GM12878 (cell line): Measurements from ENCODE around the gene RAD51B. TPM values are rescaled to one million over a fixed set of nuclear protein-coding genes. Genes with fewer than 3 reads are reported as not detected.

Experiments used
- BHLHE40 ChIP-seq, 2 experiments: fragments of 450-650 bp in 1 of 2; IDR thresholded peaks; 2 replicates each; pipeline ENCODE4 v1.6.1; 2011 to 2017; ENCODE audit warnings: low read depth in 2 of 2, borderline replicate concordance in 1 of 2, improper control_type of control experiment in 1 of 2, low read length in 1 of 2, mild to moderate bottlenecking in 1 of 2
- BRCA1 ChIP-seq: IDR thresholded peaks from 2 replicates; pipeline ENCODE4 v1.6.1; 2011; ENCODE audit warnings: low read depth, low read length, improper control_type of control experiment
- CHD4 ChIP-seq: fragments of 200-600 bp; sonication (generic); IDR thresholded peaks from 2 replicates; pipeline ENCODE4 v1.6.1; 2016; ENCODE audit warnings: mild to moderate bottlenecking
- ETV6 ChIP-seq, 2 experiments: fragments of 450-650 bp in 1 of 2; IDR thresholded peaks in 1 of 2; conservative IDR thresholded peaks in 1 of 2; 2 replicates each; pipeline ENCODE4 v1.6.1; 2014; ENCODE audit warnings: antibody characterized with exemption in 1 of 2, borderline replicate concordance in 1 of 2, low read depth in 1 of 2, mild to moderate bottlenecking in 1 of 2, moderate library complexity in 1 of 2
- EZH2 ChIP-seq: IDR thresholded peaks from 2 replicates; pipeline ENCODE4 v1.6.1; 2012; ENCODE audit warnings: low read depth, mild to moderate bottlenecking, control low read depth, inconsistent platforms, low read length, borderline replicate concordance; ENCODE audit not compliant: control insufficient read depth
- HCFC1 ChIP-seq: fragments of 150-350 bp; IDR thresholded peaks from 2 replicates; pipeline ENCODE4 v1.6.1; 2014; ENCODE audit warnings: low read length
- HDAC6 ChIP-seq: fragments of 200-600 bp; sonication (generic); IDR thresholded peaks from one replicate; pipeline ENCODE4 v1.8.0; 2017; ENCODE audit warnings: antibody characterized with exemption; ENCODE audit not compliant: unreplicated experiment
- HSF1 ChIP-seq: fragments of 150-350 bp; IDR thresholded peaks from 2 replicates; pipeline ENCODE4 v1.6.1; 2014; ENCODE audit warnings: mild to moderate bottlenecking, low read depth, low read length
- IRF4 ChIP-seq: IDR thresholded peaks from 2 replicates; pipeline ENCODE4 v1.6.1; 2011; ENCODE audit warnings: low read depth, low read length
- KLF5 ChIP-seq: fragments of 450-650 bp; IDR thresholded peaks from 2 replicates; pipeline ENCODE4 v1.6.1; 2014; ENCODE audit warnings: mild to moderate bottlenecking; ENCODE audit not compliant: partially characterized antibody
- MYB ChIP-seq: fragments of 150-350 bp; IDR thresholded peaks from 2 replicates; pipeline ENCODE4 v1.6.1; 2014; ENCODE audit warnings: mild to moderate bottlenecking, low read depth, low read length, borderline replicate concordance
- MYC ChIP-seq: IDR thresholded peaks from 2 replicates; pipeline ENCODE4 v1.6.1; 2011; ENCODE audit warnings: mild to moderate bottlenecking, low read length, moderate library complexity, inconsistent platforms; ENCODE audit not compliant: insufficient read depth, insufficient replicate concordance, insufficient read length, severe bottlenecking
- NRF1 ChIP-seq: conservative IDR thresholded peaks from 2 replicates; pipeline ENCODE4 v1.6.1; 2011; ENCODE audit warnings: mild to moderate bottlenecking, low read depth, low read length, improper control_type of control experiment
- PML ChIP-seq: IDR thresholded peaks from 2 replicates; pipeline ENCODE4 v1.6.1; 2012; ENCODE audit warnings: low read length, inconsistent platforms
- POLR2AphosphoS2 ChIP-seq: IDR thresholded peaks from 2 replicates; pipeline ENCODE4 v1.6.1; 2011; ENCODE audit warnings: low read depth, mild to moderate bottlenecking, low read length, improper control_type of control experiment, moderate library complexity
- RBBP5 ChIP-seq: fragments of 200-600 bp; sonication (generic); conservative IDR thresholded peaks from 2 replicates; pipeline ENCODE4 v1.6.1; 2016
- SREBF2 ChIP-seq: IDR thresholded peaks from 2 replicates; pipeline ENCODE4 v1.6.1; 2012; ENCODE audit warnings: mild to moderate bottlenecking, low read length
- SRF ChIP-seq, 2 experiments: IDR thresholded peaks; 2 replicates each; pipeline ENCODE4 v1.6.1; 2011; ENCODE audit warnings: low read depth in 2 of 2, low read length in 2 of 2, mild to moderate bottlenecking in 1 of 2, moderate library complexity in 1 of 2
- TBL1XR1 ChIP-seq: IDR thresholded peaks from 2 replicates; pipeline ENCODE4 v1.6.1; 2012; ENCODE audit warnings: low read depth, low read length, improper control_type of control experiment
- ZBTB33 ChIP-seq: fragments of 450-650 bp; IDR thresholded peaks from 2 replicates; pipeline ENCODE4 v1.6.1; 2017; ENCODE audit warnings: mild to moderate bottlenecking
- polyA plus RNA-seq, 11 experiments: library from polyadenylated mRNA; depleted of rRNA in 4 of 11; unstranded in 6 of 11; stranded (reverse) in 5 of 11; fragments of >200 nt; fragmentation: Nextera tagmentation in 4 of 11; fragmentation: Illumina TruSeq in 1 of 11; extraction: Ambion mirVana in 4 of 11; extraction: Trizol in 1 of 11; gene quantifications; 1 replicate in 1 of 11; 2 replicates in 10 of 11; pipeline versions ENCODE4 v1.2.1 to v1.2.3, GENCODE V29; 2011 to 2016; ENCODE audit warnings: inconsistent platforms in 2 of 11, missing spikeins in 2 of 11, low read depth in 1 of 11
- total RNA-seq, 4 experiments: library from RNA; depleted of rRNA in 3 of 4; stranded (reverse); fragments of >200 nt in 3 of 4; fragmentation: Illumina TruSeq in 1 of 4; extraction: Trizol in 1 of 4; gene quantifications; 2 replicates each; pipeline versions ENCODE4 v1.2.1 to v1.2.3, GENCODE V29; 2013 to 2021
- TF ChIP-seq, protein P1 (sequence below): fragments of 450-650 bp; IDR thresholded peaks from 2 replicates; pipeline ENCODE4 v1.6.1; 2017; ENCODE audit warnings: low read depth, mild to moderate bottlenecking, moderate library complexity
- TF ChIP-seq, protein P2 (sequence below): fragments of 450-650 bp; IDR thresholded peaks from 2 replicates; pipeline ENCODE4 v1.6.1; 2017; ENCODE audit warnings: mild to moderate bottlenecking, low read depth, inconsistent platforms; ENCODE audit not compliant: poor library complexity, severe bottlenecking

The RAD51B gene
- total and polyA plus RNA-seq, 10 of the 15 experiments (the other 5 are each of a cell fraction or from before 2014, with no cell fraction given), result 9.8 to 26.8 (median 21.3) TPM

DNA sequence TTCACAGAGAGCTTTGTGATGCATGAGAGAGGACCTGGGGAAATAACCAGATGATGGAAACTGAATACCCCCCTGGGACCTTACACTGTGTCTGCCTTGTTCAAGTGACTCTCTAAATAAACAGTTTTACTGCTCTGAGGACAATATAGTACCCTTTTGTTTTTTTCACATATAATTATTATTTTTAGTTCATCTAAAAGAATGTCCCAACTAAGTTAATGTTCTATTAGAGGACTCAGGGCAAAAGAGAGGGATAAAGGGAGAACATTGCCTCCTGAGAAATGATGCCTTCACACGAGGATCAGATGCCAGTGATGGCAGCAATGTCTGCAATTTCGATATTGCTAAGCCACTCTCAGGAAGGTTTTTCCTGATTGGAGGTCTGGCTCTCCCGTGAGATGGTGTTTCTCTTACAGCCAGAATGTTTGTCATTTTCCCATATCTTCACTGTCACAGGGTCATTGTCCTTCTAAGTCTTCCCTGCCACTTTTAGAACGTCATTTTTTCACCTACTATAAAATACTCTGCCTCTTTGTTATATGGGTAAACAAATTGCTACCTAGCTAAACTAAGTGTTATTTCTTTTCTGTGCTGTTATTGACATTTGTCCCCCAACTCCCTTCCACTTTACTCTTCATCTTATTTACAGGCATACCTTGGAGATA is 201.6 kb downstream of the RAD51B start (continued):
- TF ChIP-seq ZBTB33, result no peak
- TF ChIP-seq IRF4, result peak; percentile 62; the same call in 1 of the 2 replicates
- no peak for TF ChIP-seq RBBP5
- no peak for TF ChIP-seq SREBF2
- TF ChIP-seq SRF (IDR thresholded peaks at IDR 0.05; ENCODE audit: low read depth in 2 of 2, low read length in 2 of 2), result no peak
- no peak for TF ChIP-seq HSF1
- no peak for TF ChIP-seq MYB
- TF ChIP-seq BHLHE40 (IDR thresholded peaks at IDR 0.05; ENCODE audit: borderline replicate concordance in 1 of 2, low read depth in 2 of 2, low read length in 1 of 2), result peak; percentile 42 to 50; a peak in 1 of 4 replicates
- no peak for TF ChIP-seq KLF5
- TF ChIP-seq, protein P1, sequence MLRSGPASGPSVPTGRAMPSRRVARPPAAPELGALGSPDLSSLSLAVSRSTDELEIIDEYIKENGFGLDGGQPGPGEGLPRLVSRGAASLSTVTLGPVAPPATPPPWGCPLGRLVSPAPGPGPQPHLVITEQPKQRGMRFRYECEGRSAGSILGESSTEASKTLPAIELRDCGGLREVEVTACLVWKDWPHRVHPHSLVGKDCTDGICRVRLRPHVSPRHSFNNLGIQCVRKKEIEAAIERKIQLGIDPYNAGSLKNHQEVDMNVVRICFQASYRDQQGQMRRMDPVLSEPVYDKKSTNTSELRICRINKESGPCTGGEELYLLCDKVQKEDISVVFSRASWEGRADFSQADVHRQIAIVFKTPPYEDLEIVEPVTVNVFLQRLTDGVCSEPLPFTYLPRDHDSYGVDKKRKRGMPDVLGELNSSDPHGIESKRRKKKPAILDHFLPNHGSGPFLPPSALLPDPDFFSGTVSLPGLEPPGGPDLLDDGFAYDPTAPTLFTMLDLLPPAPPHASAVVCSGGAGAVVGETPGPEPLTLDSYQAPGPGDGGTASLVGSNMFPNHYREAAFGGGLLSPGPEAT, result peak; percentile 69; the same call in 1 of the 2 replicates
- TF ChIP-seq, protein P2, sequence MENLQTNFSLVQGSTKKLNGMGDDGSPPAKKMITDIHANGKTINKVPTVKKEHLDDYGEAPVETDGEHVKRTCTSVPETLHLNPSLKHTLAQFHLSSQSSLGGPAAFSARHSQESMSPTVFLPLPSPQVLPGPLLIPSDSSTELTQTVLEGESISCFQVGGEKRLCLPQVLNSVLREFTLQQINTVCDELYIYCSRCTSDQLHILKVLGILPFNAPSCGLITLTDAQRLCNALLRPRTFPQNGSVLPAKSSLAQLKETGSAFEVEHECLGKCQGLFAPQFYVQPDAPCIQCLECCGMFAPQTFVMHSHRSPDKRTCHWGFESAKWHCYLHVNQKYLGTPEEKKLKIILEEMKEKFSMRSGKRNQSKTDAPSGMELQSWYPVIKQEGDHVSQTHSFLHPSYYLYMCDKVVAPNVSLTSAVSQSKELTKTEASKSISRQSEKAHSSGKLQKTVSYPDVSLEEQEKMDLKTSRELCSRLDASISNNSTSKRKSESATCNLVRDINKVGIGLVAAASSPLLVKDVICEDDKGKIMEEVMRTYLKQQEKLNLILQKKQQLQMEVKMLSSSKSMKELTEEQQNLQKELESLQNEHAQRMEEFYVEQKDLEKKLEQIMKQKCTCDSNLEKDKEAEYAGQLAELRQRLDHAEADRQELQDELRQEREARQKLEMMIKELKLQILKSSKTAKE, result peak; percentile 35
- no peak for TF ChIP-seq HDAC6
- no peak for TF ChIP-seq TBL1XR1
- no peak for TF ChIP-seq BRCA1
- TF ChIP-seq ETV6 (conservative IDR thresholded peaks at IDR 0.05 in 1 of 2, IDR thresholded peaks at IDR 0.05 in 1 of 2; ENCODE audit: borderline replicate concordance in 1 of 2, low read depth in 1 of 2), result no peak
- TF ChIP-seq EZH2, result no peak
- TF ChIP-seq CHD4, result no peak
- TF ChIP-seq NRF1, result no peak
- TF ChIP-seq HCFC1, result no peak
- no peak for TF ChIP-seq POLR2AphosphoS2
- no peak for TF ChIP-seq MYC
- no peak for TF ChIP-seq PML
